Measurements from ENCODE around the gene CPLX3.

The CPLX3 gene

DNA sequence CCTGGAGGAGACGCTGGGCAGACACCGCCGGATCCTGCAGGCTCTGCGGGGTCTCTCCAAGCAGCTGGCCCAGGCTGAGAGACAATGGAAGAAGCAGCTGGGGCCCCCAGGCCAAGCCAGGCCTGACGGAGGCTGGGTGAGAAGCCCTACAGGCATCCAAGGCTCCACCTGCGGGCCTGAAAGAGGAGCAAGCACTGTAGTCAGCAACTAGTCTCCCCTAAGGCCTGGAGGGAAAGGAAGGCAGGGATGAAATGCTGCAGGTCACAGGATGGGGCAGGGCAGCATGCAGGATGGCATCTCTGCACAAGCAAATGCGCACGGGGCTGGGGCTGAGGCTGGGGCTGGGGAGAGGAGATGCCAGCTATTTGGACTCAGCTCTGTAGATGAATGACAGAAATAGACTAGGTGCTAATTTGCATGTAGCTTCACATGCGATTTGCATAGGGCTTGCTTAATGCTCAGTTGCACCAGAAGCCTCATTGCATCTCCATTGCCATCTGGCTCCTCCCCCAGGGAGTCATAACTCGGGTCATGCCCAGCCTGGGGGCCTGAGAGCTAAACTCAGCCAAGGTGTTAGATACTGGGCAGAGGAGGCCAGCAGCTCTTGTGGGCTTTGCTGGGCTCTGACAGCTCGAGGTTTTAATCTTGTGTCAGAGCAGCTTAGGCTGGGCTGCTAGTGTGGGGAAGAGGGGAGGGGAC, 5.2 kb upstream of the CPLX3 start:
- Histone ChIP-seq H3K36me3 (ENCODE audit: insufficient read depth, low read length) (no peaks in the 10 kb centered on the region), H3K9ac (ENCODE audit: low read depth, low read length, poor library complexity, severe bottlenecking) (no peak overlapping the region), H2AFZ (ENCODE audit: low read length) (no peak overlapping the region), H3K9me2 (replicated peaks; ENCODE audit: low read depth, low read length) (no peaks in the 10 kb centered on the region), H4K20me1 (ENCODE audit: insufficient read depth, low read length, poor library complexity, severe bottlenecking) (no peaks in the 10 kb centered on the region), H3F3A (ENCODE audit: low read depth) (no peaks in the 10 kb centered on the region), H3K9me3 (ENCODE audit: insufficient read depth, low read depth, low read length) (no peaks in the 10 kb centered on the region), H3K4me1 (ENCODE audit: insufficient read depth, low read length, poor library complexity, severe bottlenecking) (no peaks in the 10 kb centered on the region), H3K4me3 (ENCODE audit: low read length, poor library complexity, severe bottlenecking) (no peak overlapping the region), H3K4me2 (ENCODE audit: low read depth, low read length, poor library complexity, severe bottlenecking) (no peak overlapping the region), H3K27me3 (ENCODE audit: insufficient read depth, low read length, poor library complexity, severe bottlenecking) (no peaks in the 10 kb centered on the region), H3K79me2 (ENCODE audit: insufficient read depth, low read length) (no peaks in the 10 kb centered on the region)
- TF ChIP-seq EZH2phosphoT487 (IDR thresholded peaks at IDR 0.05; ENCODE audit: borderline replicate concordance) = no peak
- TF ChIP-seq, protein P1, sequence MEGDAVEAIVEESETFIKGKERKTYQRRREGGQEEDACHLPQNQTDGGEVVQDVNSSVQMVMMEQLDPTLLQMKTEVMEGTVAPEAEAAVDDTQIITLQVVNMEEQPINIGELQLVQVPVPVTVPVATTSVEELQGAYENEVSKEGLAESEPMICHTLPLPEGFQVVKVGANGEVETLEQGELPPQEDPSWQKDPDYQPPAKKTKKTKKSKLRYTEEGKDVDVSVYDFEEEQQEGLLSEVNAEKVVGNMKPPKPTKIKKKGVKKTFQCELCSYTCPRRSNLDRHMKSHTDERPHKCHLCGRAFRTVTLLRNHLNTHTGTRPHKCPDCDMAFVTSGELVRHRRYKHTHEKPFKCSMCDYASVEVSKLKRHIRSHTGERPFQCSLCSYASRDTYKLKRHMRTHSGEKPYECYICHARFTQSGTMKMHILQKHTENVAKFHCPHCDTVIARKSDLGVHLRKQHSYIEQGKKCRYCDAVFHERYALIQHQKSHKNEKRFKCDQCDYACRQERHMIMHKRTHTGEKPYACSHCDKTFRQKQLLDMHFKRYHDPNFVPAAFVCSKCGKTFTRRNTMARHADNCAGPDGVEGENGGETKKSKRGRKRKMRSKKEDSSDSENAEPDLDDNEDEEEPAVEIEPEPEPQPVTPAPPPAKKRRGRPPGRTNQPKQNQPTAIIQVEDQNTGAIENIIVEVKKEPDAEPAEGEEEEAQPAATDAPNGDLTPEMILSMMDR (conservative IDR thresholded peaks at IDR 0.05; ENCODE audit: low read length) = no peak

DNA sequence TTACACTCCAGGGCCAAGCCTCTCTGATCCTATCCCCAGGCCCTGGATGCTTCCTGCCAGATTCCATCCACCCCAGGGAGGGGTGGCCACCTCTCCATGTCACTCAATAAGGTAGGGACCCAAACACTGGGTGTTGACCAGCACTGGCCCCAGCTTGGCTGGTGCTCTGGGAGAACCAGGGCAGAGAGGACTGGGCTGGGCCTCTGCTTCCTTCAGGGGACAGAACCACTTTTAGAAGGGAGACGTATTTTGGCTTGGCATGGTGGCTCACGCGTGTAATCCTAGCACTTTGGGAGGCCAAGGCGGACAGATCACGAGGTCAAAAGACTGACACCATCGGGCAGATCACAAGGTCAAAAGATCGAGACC, 4.7 kb upstream of the CPLX3 start:
- Histone ChIP-seq H3F3A (ENCODE audit: low read depth) (no peaks in the 10 kb centered on the region), H3K4me1 (ENCODE audit: insufficient read depth, low read length, poor library complexity, severe bottlenecking) (no peaks in the 10 kb centered on the region), H4K20me1 (ENCODE audit: insufficient read depth, low read length, poor library complexity, severe bottlenecking) (no peaks in the 10 kb centered on the region), H3K9me2 (replicated peaks; ENCODE audit: low read depth, low read length) (no peaks in the 10 kb centered on the region), H3K9ac (ENCODE audit: low read depth, low read length, poor library complexity, severe bottlenecking) (no peak overlapping the region), H3K36me3 (ENCODE audit: insufficient read depth, low read length) (no peaks in the 10 kb centered on the region), H3K4me3 (ENCODE audit: low read length, poor library complexity, severe bottlenecking) (no peak overlapping the region), H3K9me3 (ENCODE audit: insufficient read depth, low read depth, low read length) (no peaks in the 10 kb centered on the region), H3K79me2 (ENCODE audit: insufficient read depth, low read length) (no peaks in the 10 kb centered on the region), H3K27me3 (ENCODE audit: insufficient read depth, low read length, poor library complexity, severe bottlenecking) (no peaks in the 10 kb centered on the region), H3K4me2 (ENCODE audit: low read depth, low read length, poor library complexity, severe bottlenecking) (no peak overlapping the region), H2AFZ (ENCODE audit: low read length) (no peak overlapping the region)
- TF ChIP-seq, protein P1 (conservative IDR thresholded peaks at IDR 0.05; ENCODE audit: low read length) = no peak
- no peak for TF ChIP-seq EZH2phosphoT487 (IDR thresholded peaks at IDR 0.05; ENCODE audit: borderline replicate concordance)

DNA sequence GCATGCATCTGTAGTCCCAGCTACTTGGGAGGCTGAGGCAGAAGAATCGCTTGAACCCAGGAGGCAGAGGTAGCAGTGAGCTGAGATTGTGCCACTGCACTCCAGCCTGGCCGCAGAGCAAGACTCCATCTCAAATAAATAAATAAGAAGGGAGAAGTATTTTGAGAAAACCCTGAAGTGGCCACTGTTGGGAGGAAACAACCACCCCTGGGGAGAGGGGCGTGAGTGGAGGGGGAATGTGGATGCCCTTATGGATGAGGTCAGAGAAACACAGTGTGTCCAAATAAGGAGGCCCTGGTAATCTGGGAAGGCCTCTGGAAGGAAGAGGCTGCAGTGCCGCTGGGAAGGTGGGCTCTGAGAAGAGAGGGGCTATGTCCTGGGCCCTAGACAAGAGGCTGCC, 4.2 kb upstream of the CPLX3 start:
- H3K4me3 ChIP-seq (ENCODE audit: low read length, poor library complexity, severe bottlenecking) = no peak overlapping the region
- no peak overlapping the region for H3K9ac ChIP-seq (ENCODE audit: low read depth, low read length, poor library complexity, severe bottlenecking)
- H2AFZ ChIP-seq (ENCODE audit: low read length) = no peak overlapping the region
- no peak overlapping the region for H3K4me2 ChIP-seq (ENCODE audit: low read depth, low read length, poor library complexity, severe bottlenecking)
- no peaks in the 10 kb centered on the region for H3K36me3 ChIP-seq (ENCODE audit: insufficient read depth, low read length)
- H3K9me2 ChIP-seq (replicated peaks; ENCODE audit: low read depth, low read length) = no peaks in the 10 kb centered on the region
- H3F3A ChIP-seq (ENCODE audit: low read depth) = no peaks in the 10 kb centered on the region
- H4K20me1 ChIP-seq (ENCODE audit: insufficient read depth, low read length, poor library complexity, severe bottlenecking) = no peaks in the 10 kb centered on the region
- H3K27me3 ChIP-seq (ENCODE audit: insufficient read depth, low read length, poor library complexity, severe bottlenecking) = no peaks in the 10 kb centered on the region
- H3K4me1 ChIP-seq (ENCODE audit: insufficient read depth, low read length, poor library complexity, severe bottlenecking) = no peaks in the 10 kb centered on the region
- TF ChIP-seq, protein P1 (conservative IDR thresholded peaks at IDR 0.05; ENCODE audit: low read length) = no peak
- H3K79me2 ChIP-seq (ENCODE audit: insufficient read depth, low read length) = no peaks in the 10 kb centered on the region
- H3K9me3 ChIP-seq (ENCODE audit: insufficient read depth, low read depth, low read length) = no peaks in the 10 kb centered on the region

All from Loucy (cell line).